ENCODE measurements around the gene S100A9.

The S100A9 gene

DNA sequence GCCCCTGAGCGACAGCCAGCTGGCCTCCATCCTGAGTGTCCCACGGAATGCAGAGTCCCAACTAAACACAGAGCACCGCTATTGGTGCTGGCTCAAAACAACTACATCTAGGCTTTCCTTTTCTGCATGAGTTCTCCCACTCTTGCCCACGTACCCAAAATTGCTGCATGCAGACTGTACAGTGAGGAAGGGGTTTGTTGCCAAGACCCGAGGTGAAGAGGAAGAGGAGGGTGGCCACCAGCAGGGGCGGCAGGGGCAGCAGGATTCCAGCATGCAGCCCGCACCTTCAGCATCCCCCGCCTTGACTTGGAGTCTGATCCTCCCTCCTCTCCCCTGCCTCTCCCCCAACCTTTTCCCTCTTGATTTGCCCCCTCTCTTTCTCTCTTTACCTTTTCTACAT is 8.0 kb downstream of the S100A9 start:
- no peak for TF ChIP-seq Cebpa-rat (IDR thresholded peaks at IDR 0.05)
- H3K36me3 ChIP-seq = peaks cover 0 to 2% (median 0%) of the 10 kb centered on the region in 11 experiments; a peak in 5 of 22 replicates
- H3K9ac ChIP-seq = peak overlapping the region in 4 of 11 experiments; percentile 3 to 60 (median 52); a peak in 6 of 22 replicates
- peaks cover 0 to 100% (median 54%) of the 10 kb centered on the region in 10 experiments; a peak in 13 of 20 replicates for H3K4me1 ChIP-seq
- peaks cover 0 to 3% (median 0%) of the 10 kb centered on the region in 11 experiments; a peak in 1 of 22 replicates for H3K9me3 ChIP-seq (replicated peaks in 1 of 11)
- H3K27ac ChIP-seq = peak overlapping the region in 6 of 11 experiments; percentile 24 to 98 (median 92); a peak in 12 of 22 replicates
- no peaks in the 10 kb centered on the region for H3K27me3 ChIP-seq
- no peaks in the 10 kb centered on the region; a peak in 2 of 22 replicates for H4K20me1 ChIP-seq
- peak overlapping the region in 7 of 11 experiments; percentile 9 to 98 (median 68); a peak in 12 of 22 replicates for H3K4me2 ChIP-seq
- no peak overlapping the region for H3K4me3 ChIP-seq

DNA sequence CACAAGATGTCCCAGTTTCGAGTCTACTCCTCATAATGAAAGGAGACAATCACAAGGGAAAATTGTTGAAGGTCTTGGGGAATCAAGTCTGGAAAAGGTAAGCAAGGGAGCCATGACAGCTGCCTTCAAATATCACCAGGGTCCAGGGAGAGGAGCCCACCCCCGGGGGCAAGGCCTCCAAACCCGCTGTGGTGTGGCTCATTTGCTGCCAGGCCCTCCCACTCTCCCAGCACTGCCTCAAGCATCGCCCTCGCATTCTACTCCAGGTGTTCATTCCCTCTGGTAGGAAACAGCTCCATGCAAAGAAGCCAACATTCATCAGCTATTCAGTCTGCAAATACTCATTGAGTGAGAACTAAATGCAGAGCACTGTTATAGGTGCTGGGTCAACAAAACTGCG is 8.6 kb downstream of the S100A9 start:
- H3K36me3 ChIP-seq = no peaks in the 10 kb centered on the region
- no peak overlapping the region for H3K4me3 ChIP-seq
- H4K20me1 ChIP-seq = no peaks in the 10 kb centered on the region; a peak in 1 of 22 replicates
- H3K9ac ChIP-seq = peak overlapping the region in 3 of 11 experiments; percentile 47 to 60 (median 56); a peak in 5 of 22 replicates
- peaks cover 0 to 8% (median 0%) of the 10 kb centered on the region in 11 experiments; a peak in 1 of 22 replicates for H3K9me3 ChIP-seq (replicated peaks in 1 of 11)
- no peak for TF ChIP-seq Cebpa-rat (IDR thresholded peaks at IDR 0.05)
- peaks cover 0 to 100% (median 49%) of the 10 kb centered on the region in 10 experiments; a peak in 12 of 20 replicates for H3K4me1 ChIP-seq
- peak overlapping the region in 6 of 11 experiments; percentile 24 to 98 (median 92); a peak in 11 of 22 replicates for H3K27ac ChIP-seq
- no peaks in the 10 kb centered on the region for H3K27me3 ChIP-seq
- H3K4me2 ChIP-seq = peak overlapping the region in 5 of 11 experiments; percentile 40 to 98 (median 86); a peak in 10 of 22 replicates

DNA sequence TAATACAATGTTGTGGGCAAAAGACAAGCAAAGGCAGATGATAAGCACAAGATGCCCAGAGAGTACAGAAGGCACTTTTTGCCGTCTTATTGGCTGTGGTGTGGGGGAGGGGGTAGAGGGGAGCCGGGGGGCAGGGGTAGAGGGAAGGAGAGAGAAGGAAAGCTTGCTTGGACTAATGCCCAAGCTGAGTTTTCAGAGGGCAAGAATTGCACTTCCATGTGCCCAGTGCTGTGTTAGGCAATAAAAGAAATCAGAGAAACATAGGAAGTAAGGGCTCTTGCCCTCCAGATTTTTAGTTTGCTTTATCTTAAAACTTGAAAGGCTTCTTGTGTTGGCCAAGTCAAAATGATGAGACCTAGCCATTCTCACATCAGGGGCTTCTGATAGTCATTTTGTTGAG is 9.4 kb downstream of the S100A9 start:
- peak overlapping the region in 5 of 11 experiments; percentile 25 to 98 (median 94); a peak in 9 of 22 replicates for H3K27ac ChIP-seq
- TF ChIP-seq Cebpa-rat (IDR thresholded peaks at IDR 0.05) = no peak
- H3K9me3 ChIP-seq (replicated peaks in 1 of 11) = peaks cover 0 to 8% (median 0%) of the 10 kb centered on the region in 11 experiments; a peak in 1 of 22 replicates
- H3K4me1 ChIP-seq = peaks cover 0 to 100% (median 45%) of the 10 kb centered on the region in 10 experiments; a peak in 12 of 20 replicates
- H3K4me2 ChIP-seq = peak overlapping the region in 6 of 11 experiments; percentile 42 to 98 (median 77); a peak in 10 of 22 replicates
- H3K4me3 ChIP-seq = no peak overlapping the region
- peak overlapping the region in 2 of 11 experiments; percentile 20 to 28; a peak in 2 of 22 replicates for H3K9ac ChIP-seq
- H3K27me3 ChIP-seq = no peaks in the 10 kb centered on the region
- H3K36me3 ChIP-seq = no peaks in the 10 kb centered on the region
- no peaks in the 10 kb centered on the region for H4K20me1 ChIP-seq

DNA sequence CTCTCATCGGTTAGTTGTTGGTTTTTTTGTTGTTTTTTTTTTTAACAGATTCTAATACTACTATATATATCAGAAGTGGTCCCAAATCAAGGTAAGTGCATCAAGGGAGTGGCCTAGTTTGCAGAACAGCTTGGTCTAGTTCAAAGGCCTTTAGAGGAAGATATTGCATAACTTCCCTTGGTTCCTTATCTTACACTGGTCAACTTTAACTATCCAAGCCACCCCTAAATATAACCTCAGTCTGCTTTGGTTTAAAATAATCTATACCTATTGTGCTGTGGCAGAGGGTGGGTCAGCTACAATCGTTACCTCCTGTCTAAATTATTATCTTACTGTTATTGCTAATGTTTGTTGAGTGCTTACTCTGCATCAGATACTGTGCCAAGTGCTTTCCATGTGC is 10.8 kb downstream of the S100A9 start:
- H3K27me3 ChIP-seq = no peaks in the 10 kb centered on the region
- peak in 3 of 11 experiments; percentile 32 to 66 (median 62); a peak in 2 of 22 replicates for TF ChIP-seq Cebpa-rat (IDR thresholded peaks at IDR 0.05)
- H3K4me2 ChIP-seq = peak overlapping the region in 6 of 11 experiments; percentile 42 to 72 (median 67); a peak in 12 of 22 replicates

GRCh38 chr1:153370146-153370545 is 12.5 kb downstream of the S100A9 start:
- H3K9me3 ChIP-seq (replicated peaks in 1 of 11) = peaks cover 0 to 8% (median 0%) of the 10 kb centered on the region in 11 experiments; a peak in 1 of 22 replicates
- no peaks in the 10 kb centered on the region for H3K27me3 ChIP-seq
- peak overlapping the region in 5 of 11 experiments; percentile 18 to 95 (median 66); a peak in 7 of 22 replicates for H3K27ac ChIP-seq
- H3K4me2 ChIP-seq = peak overlapping the region in 4 of 11 experiments; percentile 62 to 70 (median 67); a peak in 7 of 22 replicates
- H3K9ac ChIP-seq = no peak overlapping the region
- no peaks in the 10 kb centered on the region for H4K20me1 ChIP-seq
- H3K36me3 ChIP-seq = peaks cover 0 to 6% (median 0%) of the 10 kb centered on the region in 11 experiments; a peak in 1 of 22 replicates
- H3K4me1 ChIP-seq = peaks cover 0 to 99% (median 49%) of the 10 kb centered on the region in 10 experiments; a peak in 13 of 20 replicates
- no peak overlapping the region for H3K4me3 ChIP-seq
- no peak for TF ChIP-seq Cebpa-rat (IDR thresholded peaks at IDR 0.05)

More for the DNA sequence above, 10.8 kb downstream of the S100A9 start:
- no peaks in the 10 kb centered on the region for H4K20me1 ChIP-seq
- H3K36me3 ChIP-seq = peaks cover 0 to 4% (median 0%) of the 10 kb centered on the region in 11 experiments; a peak in 1 of 22 replicates
- peaks cover 0 to 99% (median 41%) of the 10 kb centered on the region in 10 experiments; a peak in 12 of 20 replicates for H3K4me1 ChIP-seq
- H3K4me3 ChIP-seq = no peak overlapping the region
- peak overlapping the region in 2 of 11 experiments; percentile 12 to 20; a peak in 2 of 22 replicates for H3K9ac ChIP-seq
- peak overlapping the region in 5 of 11 experiments; percentile 21 to 95 (median 66); a peak in 9 of 22 replicates for H3K27ac ChIP-seq
- peaks cover 0 to 8% (median 0%) of the 10 kb centered on the region in 11 experiments; a peak in 1 of 22 replicates for H3K9me3 ChIP-seq (replicated peaks in 1 of 11)

DNA sequence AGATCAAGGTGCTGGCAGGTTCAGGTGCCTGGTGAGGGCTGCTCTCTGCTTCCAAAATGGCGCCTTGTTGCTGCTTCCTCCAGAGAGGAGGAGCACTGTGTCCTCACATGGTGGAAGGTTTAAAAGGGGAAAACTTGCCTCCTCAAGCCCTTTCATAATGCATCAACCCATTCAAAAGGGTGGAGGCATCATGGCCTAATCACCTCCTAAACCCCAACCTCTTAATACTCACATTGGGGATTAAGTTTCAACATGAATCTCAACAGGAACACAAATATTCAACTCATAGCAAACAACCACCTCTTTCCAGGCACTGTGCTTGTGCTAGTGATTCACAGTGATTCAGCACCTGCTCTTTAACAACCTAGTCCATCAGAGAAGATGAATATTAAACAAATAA is 13.6 kb downstream of the S100A9 start:
- Histone ChIP-seq H3K9ac (no peak overlapping the region), H3K27me3 (no peaks in the 10 kb centered on the region), H3K4me3 (no peak overlapping the region), H3K9me3 (replicated peaks in 1 of 11) (peaks cover 0 to 8% (median 0%) of the 10 kb centered on the region in 11 experiments; a peak in 1 of 22 replicates), H3K4me1 (peaks cover 0 to 99% (median 54%) of the 10 kb centered on the region in 10 experiments; a peak in 13 of 20 replicates), H4K20me1 (no peaks in the 10 kb centered on the region), H3K4me2 (peak overlapping the region in 4 of 11 experiments; percentile 9 to 70 (median 56); a peak in 7 of 22 replicates), H3K27ac (peak overlapping the region in 6 of 11 experiments; percentile 6 to 95 (median 42); a peak in 9 of 22 replicates), H3K36me3 (peaks cover 0 to 6% (median 0%) of the 10 kb centered on the region in 11 experiments; a peak in 1 of 22 replicates)
- no peak for TF ChIP-seq Cebpa-rat (IDR thresholded peaks at IDR 0.05)

DNA sequence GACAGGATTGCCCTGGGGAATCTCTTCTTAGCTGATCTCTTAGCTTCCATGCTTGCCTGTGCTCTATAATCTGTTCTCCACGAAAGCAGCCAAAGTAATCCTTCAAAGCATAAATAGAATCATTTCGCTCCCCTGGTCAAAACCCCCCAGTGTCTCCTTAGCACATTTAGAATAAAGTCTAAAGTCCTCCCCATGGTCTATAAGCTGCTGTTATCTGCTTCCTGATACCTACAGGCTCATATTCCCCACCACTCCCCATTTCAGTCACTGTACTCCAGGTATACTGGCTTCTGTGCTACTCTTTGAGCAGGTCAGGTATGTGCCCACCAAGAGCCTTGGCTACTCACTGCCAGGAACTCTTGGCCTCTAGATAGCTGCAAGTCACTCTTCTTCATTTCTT is 14.9 kb downstream of the S100A9 start:
- no peak overlapping the region for H3K4me3 ChIP-seq
- H3K27me3 ChIP-seq = no peaks in the 10 kb centered on the region
- peak overlapping the region in 4 of 11 experiments; percentile 40 to 95 (median 64); a peak in 6 of 22 replicates for H3K27ac ChIP-seq
- H3K9ac ChIP-seq = 0 out of 22 replicates have a peak overlapping the region, but pooled peaks of 1 of the 11 experiments have one; percentile 3
- H3K9me3 ChIP-seq (replicated peaks in 1 of 11) = peaks cover 0 to 8% (median 0%) of the 10 kb centered on the region in 11 experiments; a peak in 1 of 22 replicates
- peaks cover 0 to 99% (median 61%) of the 10 kb centered on the region in 10 experiments; a peak in 13 of 20 replicates for H3K4me1 ChIP-seq
- H3K36me3 ChIP-seq = peaks cover 0 to 6% (median 0%) of the 10 kb centered on the region in 11 experiments; a peak in 1 of 22 replicates
- no peaks in the 10 kb centered on the region for H4K20me1 ChIP-seq
- no peak for TF ChIP-seq Cebpa-rat (IDR thresholded peaks at IDR 0.05)
- peak overlapping the region in 4 of 11 experiments; percentile 28 to 48 (median 32); a peak in 6 of 22 replicates for H3K4me2 ChIP-seq

DNA sequence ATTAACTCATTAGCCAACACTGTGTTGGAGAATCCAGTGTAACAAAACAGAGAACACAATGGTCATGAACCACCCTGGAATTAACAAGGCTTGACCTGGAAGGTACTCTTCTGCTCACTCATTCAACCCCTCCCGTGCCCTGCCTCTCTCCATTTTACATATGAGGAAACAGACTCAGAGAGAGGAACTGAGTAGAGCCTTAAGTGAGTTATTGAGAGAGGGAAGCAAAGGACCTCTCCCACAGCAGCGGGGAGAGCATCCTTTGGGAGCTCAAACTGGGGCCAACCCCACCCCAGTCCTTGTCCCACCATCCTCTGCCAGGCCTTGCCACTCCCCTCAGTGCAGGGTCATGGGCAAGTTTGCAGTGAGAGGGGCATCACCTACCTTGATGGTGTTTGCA is 16.4 kb downstream of the S100A9 start:
- Histone ChIP-seq H3K4me1 (peaks cover 0 to 99% (median 60%) of the 10 kb centered on the region in 10 experiments; a peak in 13 of 20 replicates), H3K9ac (peak overlapping the region in 5 of 11 experiments; percentile 72 to 82 (median 75); a peak in 9 of 22 replicates), H3K9me3 (replicated peaks in 1 of 11) (peaks cover 0 to 8% (median 0%) of the 10 kb centered on the region in 11 experiments; a peak in 1 of 22 replicates), H3K4me3 (peak overlapping the region in 2 of 10 experiments; percentile 43 to 50; a peak in 4 of 20 replicates), H3K27me3 (no peaks in the 10 kb centered on the region), H3K4me2 (peak overlapping the region in 7 of 11 experiments; percentile 36 to 88 (median 79); a peak in 13 of 22 replicates), H3K27ac (peak overlapping the region in 9 of 11 experiments; percentile 44 to 95 (median 86); a peak in 16 of 22 replicates), H3K36me3 (peaks cover 0 to 6% (median 0%) of the 10 kb centered on the region in 11 experiments; a peak in 1 of 22 replicates), H4K20me1 (no peaks in the 10 kb centered on the region)
- no peak for TF ChIP-seq Cebpa-rat (IDR thresholded peaks at IDR 0.05)

All from BLaER1 treated with 17β-estradiol and CSF1 and Interleukin-3, amounts not matched to agents 10 nM and 100 nM (cell line).